ENCODE data around the gene SLAMF9. TPM values are rescaled to one million over a fixed set of nuclear protein-coding genes. Genes with fewer than 3 reads are reported as not detected.

Gene SLAMF9
- total RNA-seq, 2 donors from 2014 or later: not detected

DNA sequence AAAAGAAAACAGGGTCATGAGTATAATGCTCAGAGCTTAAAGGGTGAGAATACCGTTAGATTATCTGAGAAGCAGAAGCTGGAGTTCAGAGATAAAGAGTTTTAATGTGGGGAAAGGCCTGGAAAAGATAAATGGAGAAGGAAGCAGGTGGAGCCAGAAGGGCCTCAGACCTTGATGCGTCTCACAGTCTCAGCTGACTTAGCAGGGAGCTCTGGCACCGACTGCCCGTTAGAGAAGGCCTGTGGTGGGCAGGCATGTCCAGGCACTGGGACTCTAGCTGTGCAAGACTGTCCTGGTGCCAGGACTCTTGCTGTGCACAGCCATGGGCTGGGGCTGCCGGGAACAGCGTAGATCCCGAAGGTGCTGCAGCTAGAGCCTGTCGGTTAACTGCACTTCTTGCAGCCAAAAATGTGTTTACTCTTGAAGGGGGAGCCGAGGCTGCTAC is 3.8 kb upstream of the SLAMF9 start:
- no peaks in the 10 kb centered on the region for H3K27me3 ChIP-seq (replicated peaks; ENCODE audit: insufficient read depth)
- DNase-seq (ENCODE audit: low spot score): no peak
- no peaks in the 10 kb centered on the region for H3K9me3 ChIP-seq
- no peak for ATAC-seq (ENCODE audit: insufficient number of reproducible peaks, low FRiP score, low read depth)
- no peaks in the 10 kb centered on the region for H3K36me3 ChIP-seq
- no peak overlapping the region for H3K27ac ChIP-seq
- TF ChIP-seq, protein P1, sequence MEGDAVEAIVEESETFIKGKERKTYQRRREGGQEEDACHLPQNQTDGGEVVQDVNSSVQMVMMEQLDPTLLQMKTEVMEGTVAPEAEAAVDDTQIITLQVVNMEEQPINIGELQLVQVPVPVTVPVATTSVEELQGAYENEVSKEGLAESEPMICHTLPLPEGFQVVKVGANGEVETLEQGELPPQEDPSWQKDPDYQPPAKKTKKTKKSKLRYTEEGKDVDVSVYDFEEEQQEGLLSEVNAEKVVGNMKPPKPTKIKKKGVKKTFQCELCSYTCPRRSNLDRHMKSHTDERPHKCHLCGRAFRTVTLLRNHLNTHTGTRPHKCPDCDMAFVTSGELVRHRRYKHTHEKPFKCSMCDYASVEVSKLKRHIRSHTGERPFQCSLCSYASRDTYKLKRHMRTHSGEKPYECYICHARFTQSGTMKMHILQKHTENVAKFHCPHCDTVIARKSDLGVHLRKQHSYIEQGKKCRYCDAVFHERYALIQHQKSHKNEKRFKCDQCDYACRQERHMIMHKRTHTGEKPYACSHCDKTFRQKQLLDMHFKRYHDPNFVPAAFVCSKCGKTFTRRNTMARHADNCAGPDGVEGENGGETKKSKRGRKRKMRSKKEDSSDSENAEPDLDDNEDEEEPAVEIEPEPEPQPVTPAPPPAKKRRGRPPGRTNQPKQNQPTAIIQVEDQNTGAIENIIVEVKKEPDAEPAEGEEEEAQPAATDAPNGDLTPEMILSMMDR (IDR thresholded peaks at IDR 0.05): no peak
- no peaks in the 10 kb centered on the region for H3K4me1 ChIP-seq (ENCODE audit: control insufficient read depth in 1 of 2, low read depth in 2 of 2)
- no peak overlapping the region for H3K4me3 ChIP-seq

DNA sequence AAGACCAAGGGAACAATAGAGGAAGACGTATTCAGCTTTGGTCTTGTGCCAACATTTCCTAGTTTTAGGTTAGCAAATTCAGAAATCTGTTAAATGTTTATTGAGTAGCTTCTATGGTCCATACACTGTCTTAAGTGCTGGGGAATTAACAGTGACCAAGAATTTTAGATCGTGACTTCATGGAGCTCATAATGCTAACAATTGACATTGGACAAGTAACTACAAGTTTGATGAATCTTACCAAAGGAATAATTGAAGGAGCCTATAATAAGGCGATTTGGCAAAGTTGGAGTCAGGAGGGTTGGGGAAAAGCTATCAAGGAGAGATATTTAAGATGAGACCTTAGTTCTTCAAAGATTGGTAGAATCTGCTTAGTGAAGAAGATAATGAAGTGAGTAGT is 1.4 kb upstream of the SLAMF9 start:
- Histone ChIP-seq H3K4me1 (ENCODE audit: control insufficient read depth in 1 of 2, low read depth in 2 of 2) (no peaks in the 10 kb centered on the region), H3K4me3 (no peak overlapping the region), H3K27ac (no peak overlapping the region), H3K27me3 (replicated peaks; ENCODE audit: insufficient read depth) (no peaks in the 10 kb centered on the region), H3K36me3 (no peaks in the 10 kb centered on the region), H3K9me3 (no peaks in the 10 kb centered on the region)
- ATAC-seq (ENCODE audit: insufficient number of reproducible peaks, low FRiP score, low read depth) (no peak), DNase-seq (ENCODE audit: low spot score) (no peak)
- TF ChIP-seq, protein P1 (IDR thresholded peaks at IDR 0.05): no peak

DNA sequence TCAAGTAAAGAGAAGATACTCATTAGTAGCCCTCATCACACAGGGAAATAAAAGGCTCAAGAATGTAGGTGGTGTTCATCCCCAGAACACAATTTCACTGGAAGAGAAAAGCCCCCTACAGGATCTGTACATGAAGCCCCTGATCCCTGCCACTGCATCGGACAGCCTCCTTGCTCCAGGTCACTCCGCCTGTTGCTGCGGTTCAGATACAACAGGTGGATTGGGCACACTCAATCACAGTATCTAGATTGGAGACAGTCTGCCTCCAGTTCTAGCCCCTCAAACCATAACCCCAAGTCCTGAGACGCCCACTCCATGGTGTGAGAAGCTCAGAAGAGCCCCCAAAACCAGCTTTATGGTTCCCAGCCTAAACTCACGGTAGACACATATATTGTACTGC is 1.1 kb downstream of the SLAMF9 start:
- Histone ChIP-seq H3K27me3 (replicated peaks; ENCODE audit: insufficient read depth) (no peaks in the 10 kb centered on the region), H3K9me3 (no peaks in the 10 kb centered on the region), H3K36me3 (no peaks in the 10 kb centered on the region), H3K4me1 (ENCODE audit: control insufficient read depth in 1 of 2, low read depth in 2 of 2) (no peaks in the 10 kb centered on the region), H3K27ac (no peak overlapping the region), H3K4me3 (no peak overlapping the region)
- ATAC-seq (ENCODE audit: insufficient number of reproducible peaks, low FRiP score, low read depth) (no peak), DNase-seq (ENCODE audit: low spot score) (no peak)
- TF ChIP-seq, protein P1 (IDR thresholded peaks at IDR 0.05): no peak

DNA sequence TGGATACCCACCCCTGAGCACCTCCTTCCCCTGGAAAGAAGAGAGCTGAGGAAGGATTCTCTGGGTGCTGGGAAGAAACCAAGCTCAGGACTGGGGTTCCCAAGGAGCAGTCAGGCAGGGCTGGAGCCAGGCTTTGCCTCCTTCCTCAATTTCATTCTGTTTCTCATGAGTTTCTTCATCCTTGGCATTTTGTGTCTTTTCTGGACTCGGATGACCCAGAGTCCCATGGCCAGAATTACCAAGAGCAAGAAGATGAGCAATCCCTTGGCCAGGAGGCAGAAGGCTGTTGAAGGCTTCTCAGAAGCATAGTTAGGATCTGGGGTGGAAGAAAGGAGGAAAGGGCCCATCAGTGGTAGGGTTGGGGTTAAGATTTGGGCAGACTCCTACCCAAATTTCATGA is 2.5 kb downstream of the SLAMF9 start:
- no peak overlapping the region for H3K4me3 ChIP-seq
- DNase-seq (ENCODE audit: low spot score) (no peak), ATAC-seq (ENCODE audit: insufficient number of reproducible peaks, low FRiP score, low read depth) (no peak)
- no peak overlapping the region for H3K27ac ChIP-seq
- no peaks in the 10 kb centered on the region for H3K9me3 ChIP-seq
- H3K4me1 ChIP-seq (ENCODE audit: control insufficient read depth in 1 of 2, low read depth in 2 of 2): no peaks in the 10 kb centered on the region
- TF ChIP-seq, protein P1 (IDR thresholded peaks at IDR 0.05): no peak
- H3K36me3 ChIP-seq: no peaks in the 10 kb centered on the region
- H3K27me3 ChIP-seq (replicated peaks; ENCODE audit: insufficient read depth): no peaks in the 10 kb centered on the region

DNA sequence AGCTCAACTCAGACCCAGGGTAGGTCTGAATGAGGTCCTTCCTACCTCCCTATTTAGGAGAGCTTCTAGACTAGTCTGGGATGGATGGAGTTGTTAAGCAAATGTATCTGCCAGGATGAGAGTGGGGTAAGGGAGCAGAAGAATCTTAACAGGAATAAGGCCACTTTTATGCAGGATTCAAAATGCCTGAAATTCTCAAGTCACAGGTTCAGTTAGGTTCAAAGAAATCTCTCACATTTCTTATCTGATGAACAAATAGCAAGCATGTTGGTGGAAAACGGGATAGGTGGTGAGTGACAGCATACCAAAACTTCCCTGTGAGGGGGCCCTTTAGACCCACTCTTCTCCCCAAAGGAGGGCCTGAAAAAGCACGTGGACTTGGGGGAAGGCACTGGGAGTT is 3.0 kb downstream of the SLAMF9 start:
- Histone ChIP-seq H3K27me3 (replicated peaks; ENCODE audit: insufficient read depth) (no peaks in the 10 kb centered on the region), H3K4me3 (no peak overlapping the region), H3K27ac (no peak overlapping the region), H3K36me3 (no peaks in the 10 kb centered on the region), H3K4me1 (ENCODE audit: control insufficient read depth in 1 of 2, low read depth in 2 of 2) (peaks cover 0 to 2% of the 10 kb centered on the region in 2 donors), H3K9me3 (no peaks in the 10 kb centered on the region)
- ATAC-seq (ENCODE audit: insufficient number of reproducible peaks, low FRiP score, low read depth): no peak
- TF ChIP-seq, protein P1 (IDR thresholded peaks at IDR 0.05): no peak
- no peak for DNase-seq (ENCODE audit: low spot score)

Measured in thoracic aorta (tissue), 2 donors.